HG02943 (cell line): ENCODE data around the gene KIF26B.

Experiments used
- ATAC-seq: cut with Tn5 transposase; IDR thresholded peaks from one replicate; pipeline ENCODE4 v1.9.1; 2021; ENCODE audit warnings: mild to moderate bottlenecking, low read depth, moderate library complexity; ENCODE audit not compliant: unreplicated experiment

KIF26B gene

GRCh38 chr1:245168906-245169305 lies 14.1 kb downstream of the KIF26B start:
- ATAC-seq = no peak

DNA sequence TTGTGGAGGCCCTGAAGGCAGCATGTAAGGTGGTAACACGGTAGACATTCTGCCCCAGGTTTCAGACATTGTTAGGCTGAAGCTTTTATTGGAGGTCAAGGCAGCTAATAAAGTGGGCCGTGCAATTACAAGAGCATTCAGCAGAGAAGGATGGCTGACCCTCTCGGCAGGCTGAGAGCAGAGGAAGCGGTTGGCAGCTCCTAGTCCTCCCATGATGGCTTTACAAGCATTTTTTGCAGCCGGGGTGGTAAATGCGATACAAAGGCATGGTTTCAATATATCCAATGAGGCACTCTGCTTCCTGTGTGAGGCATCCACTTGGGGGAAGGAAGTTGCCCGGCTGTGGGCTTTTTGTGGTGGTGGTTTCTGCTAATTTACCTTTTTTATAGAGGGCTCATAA lies 14.6 kb downstream of the KIF26B start:
- no peak for ATAC-seq

DNA sequence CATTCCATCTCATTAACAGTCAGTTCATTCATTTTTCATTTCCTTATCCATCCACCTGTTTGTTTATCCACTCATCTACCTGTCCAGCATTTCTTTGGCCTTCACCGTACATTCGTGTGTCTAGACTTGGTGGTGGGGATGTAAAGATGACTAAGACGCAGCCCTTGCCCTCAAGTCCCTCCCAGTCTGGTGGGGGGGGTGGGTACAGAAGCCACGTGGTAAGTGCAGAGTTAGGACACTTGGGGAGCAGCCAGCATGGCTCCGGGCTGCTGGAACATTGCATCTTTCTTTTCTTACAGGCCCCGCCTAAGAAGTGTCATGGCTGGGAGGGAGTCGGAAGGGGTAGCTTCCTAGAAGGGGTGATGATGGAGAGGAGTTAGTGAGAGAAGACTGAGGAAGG lies 17.2 kb downstream of the KIF26B start:
- no peak for ATAC-seq

- ATAC-seq = no peak
Observed at GRCh38 chr1:245172829-245173228, 18.0 kb downstream of the KIF26B start.

DNA sequence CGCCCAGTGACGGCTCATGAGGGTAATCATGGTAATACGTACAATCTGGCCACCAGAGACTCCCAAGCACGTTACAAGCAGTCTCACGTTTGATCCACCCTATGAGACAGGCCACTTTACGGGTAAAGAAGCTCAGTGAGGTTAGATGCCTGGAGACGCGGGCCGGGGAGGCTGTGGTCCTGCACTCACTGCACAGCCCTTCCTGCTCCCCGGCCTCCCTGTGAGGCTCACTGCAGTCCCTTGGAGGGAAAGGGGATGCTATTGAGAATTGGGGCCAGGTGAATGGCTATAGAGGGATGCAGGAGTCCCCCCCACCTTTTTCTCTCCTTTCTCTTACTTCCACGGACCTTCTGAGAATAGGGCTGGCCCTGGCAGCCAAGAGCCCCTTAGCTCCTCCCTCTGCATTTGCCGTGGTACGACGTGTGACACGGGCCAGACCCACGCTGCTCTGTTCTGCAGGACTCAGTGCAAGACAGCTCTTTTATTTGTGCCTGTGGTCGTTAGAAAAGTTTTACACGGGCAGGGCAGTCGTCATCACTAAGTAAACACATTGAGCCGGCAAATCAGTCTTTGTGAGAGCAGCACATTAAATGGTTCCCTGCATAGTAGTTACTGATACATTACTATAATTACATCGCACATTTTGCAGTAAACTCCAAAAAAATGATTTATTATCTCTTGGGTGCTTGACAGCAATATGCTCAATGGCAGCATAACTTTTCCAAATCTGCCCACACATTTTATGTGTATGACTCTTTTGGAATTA lies 18.8 kb downstream of the KIF26B start:
- no peak for ATAC-seq

DNA sequence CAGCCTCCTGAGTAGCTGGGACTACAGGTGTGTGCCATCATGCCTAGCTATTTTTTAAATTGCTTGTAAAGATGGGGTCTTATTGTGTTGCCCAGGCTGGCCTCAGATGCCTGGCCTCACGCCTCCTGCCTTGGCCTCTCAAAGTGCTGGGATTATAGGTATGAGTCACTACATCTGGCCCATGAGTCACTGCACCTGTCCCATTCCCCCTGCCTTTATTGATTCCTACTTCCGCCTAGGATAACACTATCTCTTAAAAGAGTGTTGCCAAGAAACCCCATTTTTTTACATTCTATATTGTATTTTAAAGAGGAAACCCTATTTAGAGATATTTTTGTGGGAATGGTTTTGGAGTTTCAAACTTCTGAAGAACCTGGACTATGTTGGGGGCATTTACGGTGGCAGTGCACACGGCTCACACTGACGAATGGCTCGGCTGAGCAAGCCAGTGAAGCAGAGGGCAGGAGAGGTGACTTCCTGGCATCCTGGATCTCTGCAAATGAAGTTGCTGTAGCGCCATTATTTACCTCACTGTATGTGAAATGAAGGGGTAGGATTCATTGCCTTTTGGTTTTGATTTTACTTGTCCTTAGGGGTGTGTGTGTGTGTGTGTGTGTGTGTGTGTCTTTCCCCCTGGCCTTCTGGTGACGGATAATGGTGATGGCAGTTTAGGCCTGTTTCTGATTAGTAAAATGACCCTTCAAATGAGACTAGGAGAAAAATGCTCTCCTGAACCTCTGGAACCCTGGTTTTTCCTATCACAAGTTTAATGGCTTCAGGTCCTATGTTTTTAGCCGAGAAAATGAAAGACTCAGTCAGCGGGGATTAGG lies 22.5 kb downstream of the KIF26B start:
- no peak for ATAC-seq

DNA sequence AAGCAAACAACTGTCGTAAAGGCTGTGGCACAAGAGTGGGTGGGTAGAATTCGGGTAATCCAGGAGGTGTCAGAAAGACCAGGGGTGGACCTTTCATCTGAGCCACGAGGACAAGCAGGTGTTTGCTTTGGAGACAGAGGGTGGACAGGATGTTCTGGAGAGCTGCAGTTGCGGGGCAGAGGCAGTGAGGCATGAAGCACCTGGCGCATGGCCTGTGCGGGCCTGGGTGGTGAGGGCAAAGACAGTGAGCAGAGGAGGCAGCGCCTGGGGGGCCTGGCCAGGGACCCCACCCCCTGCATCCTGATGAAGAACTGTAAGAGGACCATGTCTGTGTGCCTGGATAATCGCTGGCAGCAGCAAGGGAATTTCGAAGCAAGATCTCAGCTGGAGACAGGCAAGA lies 24.9 kb downstream of the KIF26B start:
- no peak for ATAC-seq

DNA sequence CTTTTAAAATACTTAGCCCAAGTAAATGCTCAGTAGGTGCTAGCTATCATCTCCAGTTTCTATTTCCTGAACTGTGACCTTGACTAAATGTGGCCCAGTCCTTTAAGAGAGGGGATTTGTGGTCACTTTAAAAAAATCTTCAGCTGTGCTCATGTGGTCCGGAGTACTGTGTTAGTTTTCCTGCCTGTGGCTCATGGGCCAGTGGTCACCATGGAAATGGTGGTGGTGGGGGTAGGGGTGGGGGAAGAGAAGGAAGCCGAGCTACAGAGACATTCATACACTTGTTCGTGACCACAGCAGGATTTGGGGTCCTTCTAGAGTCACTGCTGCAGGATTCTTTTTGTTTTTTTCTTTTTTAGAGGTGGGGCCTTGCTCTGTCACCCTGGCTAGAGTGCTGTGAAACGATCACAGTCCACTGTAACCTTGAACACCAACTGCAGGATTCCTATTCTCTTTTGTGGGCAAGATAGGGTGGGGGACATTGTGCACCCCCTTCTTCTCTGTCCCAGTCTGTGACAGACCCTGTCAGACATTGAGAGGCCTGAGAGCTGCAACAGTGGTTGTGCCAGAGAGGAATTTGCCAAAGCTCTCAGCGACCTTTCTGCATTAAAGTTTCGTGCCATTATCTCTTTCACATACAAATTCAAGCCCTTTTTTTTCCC lies 25.8 kb downstream of the KIF26B start:
- no peak for ATAC-seq

GRCh38 chr1:245181158-245181517 lies 26.4 kb downstream of the KIF26B start:
- no peak for ATAC-seq

GRCh38 chr1:245182028-245182427 lies 27.2 kb downstream of the KIF26B start:
- no peak for ATAC-seq

- no peak for ATAC-seq
Observed at GRCh38 chr1:245183429-245183828, 28.6 kb downstream of the KIF26B start.

DNA sequence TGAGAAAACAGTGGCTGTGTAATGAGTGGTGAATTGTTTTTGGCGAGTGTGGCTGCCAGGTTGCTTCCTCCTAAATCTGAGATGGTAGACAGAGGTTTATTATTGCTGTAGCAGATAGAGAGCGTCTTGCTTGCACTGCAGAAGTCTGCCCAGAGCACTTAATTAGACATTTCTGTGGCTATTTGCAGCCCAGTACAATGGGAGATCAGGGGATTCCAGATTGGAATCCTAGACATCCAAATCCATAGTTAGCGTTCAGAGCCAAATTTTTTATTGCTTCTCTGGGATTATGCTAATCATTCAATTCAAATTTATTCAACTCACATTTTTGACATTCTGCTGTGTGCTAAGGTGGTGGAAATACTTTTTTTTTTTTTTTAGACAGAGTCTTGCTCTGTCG lies 30.0 kb downstream of the KIF26B start:
- no peak for ATAC-seq

DNA sequence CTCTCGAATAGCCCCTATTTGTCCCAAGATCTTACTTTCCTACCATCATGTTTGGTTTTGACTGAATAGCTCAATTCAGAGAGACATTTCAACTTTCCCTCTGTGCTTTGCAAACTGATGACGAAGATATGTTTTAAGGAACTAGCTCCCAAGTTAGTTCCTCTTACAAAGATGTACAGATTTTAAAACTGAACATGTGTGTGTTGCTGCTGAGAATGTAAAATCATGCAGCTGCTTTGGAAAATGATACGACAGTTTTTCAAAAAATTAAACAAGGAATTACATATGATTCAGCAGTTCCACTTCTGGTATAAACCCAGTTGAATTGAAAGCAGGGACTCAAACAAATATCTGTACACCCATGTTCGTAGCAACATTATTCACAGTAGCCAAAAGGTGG lies 33.6 kb downstream of the KIF26B start:
- ATAC-seq = no peak

GRCh38 chr1:245195398-245195797 lies 40.6 kb downstream of the KIF26B start:
- no peak for ATAC-seq

GRCh38 chr1:245197121-245197520 lies 42.3 kb downstream of the KIF26B start:
- ATAC-seq = no peak

DNA sequence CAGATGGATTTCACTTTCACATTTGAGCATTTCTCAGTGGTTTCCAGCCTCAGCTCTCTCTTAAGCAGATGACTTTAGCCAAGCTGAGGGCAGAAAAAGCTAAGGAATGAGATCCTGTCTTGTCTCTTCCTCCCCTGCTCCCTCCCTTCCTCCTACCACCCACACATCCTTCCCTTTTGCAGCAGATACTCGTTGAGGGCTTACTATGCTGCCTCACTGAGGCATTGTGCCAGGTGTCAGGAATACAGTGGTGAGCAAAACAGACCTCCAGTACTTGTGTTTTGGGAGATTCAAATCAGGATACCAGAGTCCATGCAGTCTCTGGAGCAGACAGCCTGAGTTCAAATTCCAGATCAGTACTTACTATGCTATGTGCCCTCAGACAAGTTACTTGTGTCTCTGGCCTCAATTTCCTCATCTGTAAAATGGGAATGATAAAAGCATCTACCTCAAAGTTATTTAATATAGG lies 43.2 kb downstream of the KIF26B start:
- no peak for ATAC-seq

DNA sequence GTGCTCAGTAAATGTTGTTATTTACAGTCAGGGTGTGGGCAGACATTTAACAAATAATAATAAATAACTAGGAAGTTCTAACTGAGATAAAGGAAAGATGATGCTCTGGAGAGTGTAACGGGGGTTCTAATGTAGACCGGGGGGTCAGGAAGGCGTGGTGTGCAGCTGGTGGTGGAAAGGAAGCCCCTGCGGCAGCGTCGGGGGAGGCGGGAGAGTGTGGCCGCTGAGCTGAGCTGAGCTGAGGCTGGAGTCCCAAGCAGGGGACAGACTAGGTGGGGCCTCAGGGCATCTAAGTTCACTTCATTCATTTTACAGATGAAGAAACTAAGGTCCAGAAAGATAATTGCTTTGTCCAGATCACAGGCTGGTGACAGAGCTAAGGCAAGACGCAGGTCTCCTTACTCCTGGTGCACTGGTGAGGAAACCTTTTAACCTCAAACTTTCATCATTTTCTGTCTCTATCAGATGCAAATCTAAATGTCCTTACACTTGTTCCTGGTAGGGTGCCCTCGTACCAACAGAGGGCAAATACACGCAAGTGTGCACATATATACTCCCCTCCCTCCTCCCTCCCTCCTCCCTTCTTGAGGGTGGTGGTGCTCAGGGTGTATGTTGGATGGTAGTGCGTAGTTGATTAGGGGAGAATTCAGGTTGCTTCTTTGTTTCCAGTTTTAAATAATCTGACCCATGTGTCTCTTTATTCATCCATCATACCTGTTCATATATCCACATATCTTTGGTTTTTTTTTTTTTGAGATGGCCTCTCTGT lies 44.1 kb downstream of the KIF26B start:
- no peak for ATAC-seq

DNA sequence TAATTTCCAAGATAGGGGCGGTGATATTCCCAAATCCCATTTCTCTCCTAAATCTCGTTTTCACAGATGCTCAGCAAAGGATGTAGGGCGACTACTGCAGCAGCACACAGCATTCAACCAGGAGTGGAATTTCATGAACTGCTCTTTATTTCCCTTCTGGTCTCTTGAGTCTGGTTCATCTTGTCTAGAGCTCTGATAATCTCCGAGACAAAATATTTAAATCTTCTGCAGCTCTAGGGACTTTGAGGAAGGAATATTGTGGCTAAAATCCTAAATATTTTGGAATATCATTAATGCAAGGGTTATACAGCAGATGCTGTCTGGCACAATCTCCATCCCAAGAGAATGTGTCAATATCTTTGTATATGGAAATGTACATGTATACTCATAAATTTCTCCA lies 45.4 kb downstream of the KIF26B start:
- ATAC-seq = no peak

- no peak for ATAC-seq
Observed at GRCh38 chr1:245201201-245201600, 46.4 kb downstream of the KIF26B start.

DNA sequence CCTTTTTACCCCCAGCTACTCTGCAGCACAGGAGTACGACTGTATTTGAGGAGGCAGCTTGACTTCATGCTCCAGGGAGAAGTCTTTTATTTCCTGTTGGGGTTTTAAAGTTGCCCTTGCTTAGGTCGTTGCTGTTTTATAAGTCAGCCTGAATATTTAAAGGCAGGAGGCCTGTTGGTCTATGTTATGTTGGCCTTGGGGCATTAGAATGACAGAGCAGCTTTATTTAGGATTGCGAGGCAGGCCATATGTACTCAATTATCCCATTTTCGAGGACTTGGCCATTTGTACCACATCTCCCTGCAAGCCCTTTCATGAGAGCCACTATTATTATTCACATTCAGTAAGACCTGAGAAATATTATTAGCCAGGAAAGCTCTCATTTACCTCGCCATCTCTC lies 47.0 kb downstream of the KIF26B start:
- no peak for ATAC-seq

DNA sequence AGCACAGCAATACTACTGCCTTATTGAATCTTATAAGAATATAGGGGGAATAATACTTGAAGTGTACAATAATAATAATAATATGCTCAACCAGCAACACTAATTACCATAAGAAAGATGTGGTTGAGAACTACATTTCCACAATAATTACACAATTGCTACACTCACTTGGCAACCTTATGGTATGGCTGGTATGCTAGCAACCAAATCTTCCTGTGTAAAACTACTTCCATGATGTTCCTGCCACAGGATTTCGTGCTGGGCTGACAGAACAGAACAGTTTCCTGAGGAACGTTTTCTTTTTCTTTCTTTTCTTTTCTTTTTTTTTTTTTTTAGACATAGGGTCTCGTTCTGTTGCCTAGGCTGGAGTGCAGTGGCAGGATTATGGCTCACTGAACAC lies 50.6 kb downstream of the KIF26B start:
- no peak for ATAC-seq
